ENCODE measurements around the gene ADAMTSL1.

DNA sequence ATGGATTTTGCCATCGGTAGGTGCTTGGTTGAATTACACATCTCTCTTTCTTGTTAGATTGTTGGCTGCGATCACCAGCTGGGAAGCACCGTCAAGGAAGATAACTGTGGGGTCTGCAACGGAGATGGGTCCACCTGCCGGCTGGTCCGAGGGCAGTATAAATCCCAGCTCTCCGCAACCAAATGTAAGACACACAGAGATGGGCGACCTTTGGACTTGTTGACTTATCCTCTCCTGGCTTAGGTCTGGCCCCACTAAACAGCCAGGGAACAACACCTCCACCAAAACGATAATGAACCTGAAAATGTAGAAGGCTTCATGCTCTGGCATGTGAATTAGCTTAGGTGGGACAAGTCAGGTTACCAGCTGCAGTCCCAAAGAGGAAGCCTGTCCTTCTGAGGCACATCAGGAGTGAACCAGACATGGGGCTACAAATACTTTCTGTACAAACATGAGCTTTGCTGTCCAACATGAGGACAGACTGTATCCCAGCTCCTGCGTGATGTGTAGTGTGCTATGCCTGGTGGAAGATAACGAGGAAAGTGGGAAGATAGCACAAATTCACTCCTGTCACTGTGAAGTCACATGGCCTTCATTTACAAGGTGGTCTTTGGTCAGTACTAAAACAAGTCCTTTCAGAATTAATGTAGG is 148.4 kb downstream of the ADAMTSL1 start:
- no peak for TF ChIP-seq RAD21 (conservative IDR thresholded peaks at IDR 0.05)
- TF ChIP-seq, protein P1, sequence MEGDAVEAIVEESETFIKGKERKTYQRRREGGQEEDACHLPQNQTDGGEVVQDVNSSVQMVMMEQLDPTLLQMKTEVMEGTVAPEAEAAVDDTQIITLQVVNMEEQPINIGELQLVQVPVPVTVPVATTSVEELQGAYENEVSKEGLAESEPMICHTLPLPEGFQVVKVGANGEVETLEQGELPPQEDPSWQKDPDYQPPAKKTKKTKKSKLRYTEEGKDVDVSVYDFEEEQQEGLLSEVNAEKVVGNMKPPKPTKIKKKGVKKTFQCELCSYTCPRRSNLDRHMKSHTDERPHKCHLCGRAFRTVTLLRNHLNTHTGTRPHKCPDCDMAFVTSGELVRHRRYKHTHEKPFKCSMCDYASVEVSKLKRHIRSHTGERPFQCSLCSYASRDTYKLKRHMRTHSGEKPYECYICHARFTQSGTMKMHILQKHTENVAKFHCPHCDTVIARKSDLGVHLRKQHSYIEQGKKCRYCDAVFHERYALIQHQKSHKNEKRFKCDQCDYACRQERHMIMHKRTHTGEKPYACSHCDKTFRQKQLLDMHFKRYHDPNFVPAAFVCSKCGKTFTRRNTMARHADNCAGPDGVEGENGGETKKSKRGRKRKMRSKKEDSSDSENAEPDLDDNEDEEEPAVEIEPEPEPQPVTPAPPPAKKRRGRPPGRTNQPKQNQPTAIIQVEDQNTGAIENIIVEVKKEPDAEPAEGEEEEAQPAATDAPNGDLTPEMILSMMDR (IDR thresholded peaks at IDR 0.05; ENCODE audit: poor library complexity, severe bottlenecking), result no peak
- TF ChIP-seq, protein P2, sequence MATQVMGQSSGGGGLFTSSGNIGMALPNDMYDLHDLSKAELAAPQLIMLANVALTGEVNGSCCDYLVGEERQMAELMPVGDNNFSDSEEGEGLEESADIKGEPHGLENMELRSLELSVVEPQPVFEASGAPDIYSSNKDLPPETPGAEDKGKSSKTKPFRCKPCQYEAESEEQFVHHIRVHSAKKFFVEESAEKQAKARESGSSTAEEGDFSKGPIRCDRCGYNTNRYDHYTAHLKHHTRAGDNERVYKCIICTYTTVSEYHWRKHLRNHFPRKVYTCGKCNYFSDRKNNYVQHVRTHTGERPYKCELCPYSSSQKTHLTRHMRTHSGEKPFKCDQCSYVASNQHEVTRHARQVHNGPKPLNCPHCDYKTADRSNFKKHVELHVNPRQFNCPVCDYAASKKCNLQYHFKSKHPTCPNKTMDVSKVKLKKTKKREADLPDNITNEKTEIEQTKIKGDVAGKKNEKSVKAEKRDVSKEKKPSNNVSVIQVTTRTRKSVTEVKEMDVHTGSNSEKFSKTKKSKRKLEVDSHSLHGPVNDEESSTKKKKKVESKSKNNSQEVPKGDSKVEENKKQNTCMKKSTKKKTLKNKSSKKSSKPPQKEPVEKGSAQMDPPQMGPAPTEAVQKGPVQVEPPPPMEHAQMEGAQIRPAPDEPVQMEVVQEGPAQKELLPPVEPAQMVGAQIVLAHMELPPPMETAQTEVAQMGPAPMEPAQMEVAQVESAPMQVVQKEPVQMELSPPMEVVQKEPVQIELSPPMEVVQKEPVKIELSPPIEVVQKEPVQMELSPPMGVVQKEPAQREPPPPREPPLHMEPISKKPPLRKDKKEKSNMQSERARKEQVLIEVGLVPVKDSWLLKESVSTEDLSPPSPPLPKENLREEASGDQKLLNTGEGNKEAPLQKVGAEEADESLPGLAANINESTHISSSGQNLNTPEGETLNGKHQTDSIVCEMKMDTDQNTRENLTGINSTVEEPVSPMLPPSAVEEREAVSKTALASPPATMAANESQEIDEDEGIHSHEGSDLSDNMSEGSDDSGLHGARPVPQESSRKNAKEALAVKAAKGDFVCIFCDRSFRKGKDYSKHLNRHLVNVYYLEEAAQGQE (IDR thresholded peaks at IDR 0.05; ENCODE audit: borderline replicate concordance), result no peak

Measured in neural cell (in vitro differentiated cells).